Hematopoietic multipotent progenitor cell treated with erythropoietin and hydrocortisone succinate and interleukin-3 and kit ligand, for 15 days (in vitro differentiated cells): ENCODE data around the gene MAPK8IP1.

Experiments used
- DNase-seq: peaks from one replicate; pipeline ENCODE4 v3.0.0-alpha.2; 2015; ENCODE audit warnings: low spot score

The MAPK8IP1 gene

DNA sequence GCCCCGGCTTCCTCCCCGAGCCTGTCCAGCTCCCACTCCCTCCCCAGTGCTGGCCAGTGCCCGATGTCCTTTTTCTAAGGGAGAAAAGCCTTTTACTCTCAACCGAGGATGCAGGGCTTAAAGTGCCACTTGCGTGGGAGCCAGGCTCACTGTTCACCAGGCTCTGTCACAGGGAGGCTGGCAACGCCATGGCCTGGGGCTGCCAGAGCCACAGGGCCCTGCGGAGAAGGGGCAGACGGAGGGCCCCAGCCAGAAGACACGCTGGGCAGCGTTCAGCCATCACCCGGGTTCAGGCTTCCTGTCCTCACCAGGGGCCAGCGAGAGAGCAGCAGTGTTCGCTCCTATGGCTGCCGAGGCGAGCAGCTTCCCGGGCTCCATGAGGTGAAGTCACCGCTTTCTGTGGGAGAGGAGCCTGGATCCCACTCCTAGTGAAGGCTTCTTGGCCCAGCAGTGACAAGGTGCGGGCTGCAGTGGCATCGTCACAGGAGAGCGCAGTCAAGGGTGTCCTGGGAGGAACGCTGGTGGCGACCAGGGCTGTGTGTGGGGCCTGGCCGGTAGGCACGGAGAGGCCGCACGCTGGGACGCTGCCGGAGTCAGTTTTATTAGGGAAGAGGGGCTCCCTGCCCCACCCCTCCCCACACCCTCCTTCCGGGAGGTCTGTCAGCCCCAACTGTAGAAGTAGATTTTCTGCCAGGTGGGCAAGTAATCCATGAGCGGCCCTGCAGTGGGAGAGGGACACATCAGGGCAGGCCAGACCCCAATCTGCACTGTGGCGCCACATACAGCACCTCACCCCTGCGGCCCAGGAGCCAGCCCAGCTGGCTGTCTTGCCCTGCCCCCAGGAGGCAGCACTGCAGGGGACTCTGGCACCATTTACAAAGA lies 24.4 kb downstream of the MAPK8IP1 start:
- DNase-seq, result no peak

DNA sequence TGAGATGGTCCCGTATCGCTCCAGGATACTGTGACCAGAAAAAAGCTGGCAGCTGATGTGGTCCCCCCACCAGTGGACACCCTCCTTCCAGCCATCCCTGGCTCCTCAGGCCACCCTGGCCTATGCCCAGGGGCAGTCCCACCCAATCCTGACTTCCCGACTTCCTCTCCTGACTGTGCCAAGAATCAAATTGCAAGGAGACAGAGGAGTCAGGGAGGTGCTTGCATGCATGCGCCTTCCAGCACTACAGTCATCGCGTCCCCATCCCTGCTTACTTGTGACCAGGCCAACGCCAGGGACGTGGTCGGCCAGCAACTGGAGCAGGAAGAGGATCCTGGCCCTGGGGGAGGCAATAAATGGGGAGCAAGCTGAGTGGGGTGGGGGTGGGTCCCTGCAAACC lies 25.2 kb downstream of the MAPK8IP1 start:
- no peak for DNase-seq

DNA sequence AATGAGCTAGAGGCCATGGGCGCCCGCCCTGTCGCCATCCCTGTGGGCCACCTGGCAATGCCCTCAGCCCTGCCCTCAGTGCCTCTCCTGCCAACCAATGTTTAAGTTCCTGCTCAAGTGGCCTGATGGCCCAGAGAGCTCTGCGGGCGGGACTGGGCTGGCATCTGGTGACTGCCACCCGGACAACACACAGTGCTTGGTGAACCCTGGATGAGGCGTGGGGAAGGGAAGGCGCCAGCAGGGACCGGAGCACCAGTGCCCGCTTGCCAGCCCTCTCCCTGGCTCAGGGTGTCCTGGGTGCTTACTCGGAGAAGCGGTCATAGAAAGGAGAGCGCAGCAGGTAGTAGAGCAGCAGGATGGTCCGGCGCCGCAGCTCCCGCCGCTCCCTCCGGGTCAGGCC lies 28.1 kb downstream of the MAPK8IP1 start:
- no peak for DNase-seq

DNA sequence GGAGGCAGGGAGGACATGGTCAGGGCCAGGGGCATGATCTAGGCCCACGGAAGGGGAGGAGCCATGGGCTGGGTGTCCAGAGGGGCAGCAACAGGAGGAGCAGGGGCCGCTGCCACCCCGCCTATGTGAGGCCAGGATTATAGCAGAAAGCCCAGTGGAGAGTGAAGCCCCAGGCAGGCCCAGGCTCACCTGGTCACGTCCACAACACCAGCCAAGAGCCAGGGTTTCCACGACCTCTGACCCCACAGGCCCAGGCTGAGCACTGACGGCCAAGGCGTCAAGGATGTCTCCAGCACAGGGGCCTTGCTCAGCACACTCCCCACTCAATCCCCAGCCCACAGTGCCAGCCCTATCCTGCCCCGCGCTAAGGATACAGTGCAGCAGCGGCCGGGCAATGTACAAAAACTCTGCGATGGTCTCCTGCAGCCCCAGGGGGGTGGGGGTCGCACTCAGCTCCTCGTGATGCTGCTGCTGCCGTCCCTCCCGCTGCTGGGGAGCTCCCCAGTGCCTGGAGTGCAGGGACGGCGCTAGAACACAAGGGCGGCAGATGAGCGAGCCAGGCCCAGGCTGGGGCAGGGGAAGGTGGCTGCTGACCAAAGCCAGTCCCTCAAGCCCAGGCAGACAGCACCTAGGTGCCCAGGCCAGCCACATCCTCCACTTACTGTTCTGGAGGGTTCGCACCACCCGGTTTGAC lies 28.6 kb downstream of the MAPK8IP1 start:
- DNase-seq, result no peak

DNA sequence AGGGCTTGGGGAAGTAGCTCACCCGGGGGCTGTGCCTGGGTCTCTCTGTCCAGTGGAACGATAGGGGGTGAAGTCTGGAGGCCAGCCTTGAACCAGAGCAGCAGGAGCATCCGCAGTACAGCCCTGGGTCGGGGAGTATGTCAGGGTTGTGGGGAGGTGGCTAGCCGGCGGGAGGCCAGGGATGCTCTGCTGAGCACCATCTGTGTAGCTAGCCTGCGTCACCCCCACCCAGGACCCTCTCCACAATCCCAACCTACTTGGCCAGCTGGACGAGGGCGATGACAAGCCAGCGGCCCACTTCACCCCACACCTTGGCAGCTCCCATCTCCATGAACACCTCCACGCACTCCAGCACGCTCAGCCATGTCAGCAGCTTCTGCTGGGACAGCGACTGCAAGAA lies 30.0 kb downstream of the MAPK8IP1 start:
- DNase-seq, result no peak

DNA sequence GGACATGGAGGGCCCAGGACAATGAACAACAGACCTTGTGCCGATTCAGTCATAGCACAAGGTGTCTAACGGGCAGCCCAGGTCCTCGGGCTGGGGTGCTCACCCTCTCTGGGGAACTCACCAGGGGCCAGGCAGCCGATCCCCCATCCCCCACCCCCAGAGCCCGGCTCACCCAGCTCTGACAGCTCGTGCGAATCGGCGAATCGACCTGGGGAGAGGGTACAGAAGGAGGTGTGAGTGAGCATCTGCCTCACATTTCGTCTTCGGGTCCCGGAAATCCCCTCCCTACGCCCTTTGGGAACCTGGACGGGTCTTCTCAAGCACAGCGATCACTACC lies 31.8 kb downstream of the MAPK8IP1 start:
- DNase-seq, result no peak

DNA sequence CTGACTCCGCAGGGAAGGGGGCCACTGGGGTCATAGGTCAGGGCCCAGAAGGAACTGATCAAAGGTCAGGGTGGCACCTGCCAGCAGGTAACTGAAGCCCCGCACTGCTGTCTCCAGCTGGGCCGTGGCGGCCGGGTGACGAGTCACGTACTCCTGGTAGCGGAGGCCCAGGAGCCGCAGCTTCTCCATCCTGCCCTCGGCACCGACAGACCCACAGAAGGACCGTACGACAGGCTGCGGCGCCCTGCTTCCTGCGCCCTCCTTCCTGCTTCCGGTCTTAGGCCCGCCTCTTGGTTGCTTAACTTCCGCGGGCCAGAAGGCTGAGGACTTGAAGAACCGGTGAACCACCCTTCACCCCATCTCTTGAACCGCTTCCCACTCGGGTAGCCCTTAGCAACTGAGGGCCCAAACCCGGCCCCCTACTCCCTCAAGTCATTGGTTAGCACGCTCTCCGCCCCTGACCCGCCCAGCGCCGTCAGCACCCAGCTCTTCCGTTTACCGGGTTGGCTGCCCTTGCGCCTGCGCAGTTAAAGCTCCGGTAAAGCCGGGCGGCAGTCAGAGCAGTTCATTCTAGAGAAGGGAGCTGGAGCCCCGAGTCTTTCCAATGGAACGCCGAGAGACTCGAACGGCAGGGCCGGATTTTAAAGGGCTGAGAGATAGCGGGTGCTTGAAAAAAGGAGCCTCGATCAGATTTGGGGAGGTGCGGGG lies 32.3 kb downstream of the MAPK8IP1 start, which contains the start of gene PEX16:
TSS of gene PEX16 (minus strand) at position 255 of the 708 bp plus-strand sequence. CDS start at position 189, 66 bp downstream.
- peak; percentile 96 for DNase-seq

DNA sequence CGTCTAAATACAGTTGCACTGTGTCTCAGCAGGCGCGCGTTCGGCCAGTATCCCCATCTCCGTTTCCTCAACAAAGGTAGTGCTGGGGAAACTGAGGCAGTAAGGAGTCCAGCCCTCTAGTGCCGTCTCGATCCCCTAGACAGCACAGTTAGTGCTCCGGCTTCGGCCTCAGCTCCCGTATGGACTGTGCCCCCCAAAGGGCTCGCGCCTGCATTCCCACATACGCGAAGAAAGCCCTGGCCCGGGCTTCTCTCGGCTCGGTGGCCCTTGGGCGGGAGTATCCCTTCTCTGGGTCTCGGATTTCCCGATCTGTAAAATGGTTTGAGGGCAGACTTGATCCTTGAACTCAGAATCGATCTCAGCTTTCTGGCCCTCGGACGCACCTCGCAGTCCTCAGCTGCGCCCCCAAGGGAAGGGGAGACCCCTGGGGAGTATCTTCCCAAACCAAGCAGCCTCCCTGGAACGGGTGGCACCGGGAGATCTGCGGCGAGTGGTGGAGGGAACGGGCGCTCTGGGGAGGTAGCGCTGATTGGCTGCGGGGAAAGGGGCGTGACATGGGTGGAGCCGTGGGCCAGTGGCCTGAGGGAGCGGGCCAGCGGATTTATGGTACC lies 33.0 kb downstream of the MAPK8IP1 start:
- peak; percentile 62 for DNase-seq

DNA sequence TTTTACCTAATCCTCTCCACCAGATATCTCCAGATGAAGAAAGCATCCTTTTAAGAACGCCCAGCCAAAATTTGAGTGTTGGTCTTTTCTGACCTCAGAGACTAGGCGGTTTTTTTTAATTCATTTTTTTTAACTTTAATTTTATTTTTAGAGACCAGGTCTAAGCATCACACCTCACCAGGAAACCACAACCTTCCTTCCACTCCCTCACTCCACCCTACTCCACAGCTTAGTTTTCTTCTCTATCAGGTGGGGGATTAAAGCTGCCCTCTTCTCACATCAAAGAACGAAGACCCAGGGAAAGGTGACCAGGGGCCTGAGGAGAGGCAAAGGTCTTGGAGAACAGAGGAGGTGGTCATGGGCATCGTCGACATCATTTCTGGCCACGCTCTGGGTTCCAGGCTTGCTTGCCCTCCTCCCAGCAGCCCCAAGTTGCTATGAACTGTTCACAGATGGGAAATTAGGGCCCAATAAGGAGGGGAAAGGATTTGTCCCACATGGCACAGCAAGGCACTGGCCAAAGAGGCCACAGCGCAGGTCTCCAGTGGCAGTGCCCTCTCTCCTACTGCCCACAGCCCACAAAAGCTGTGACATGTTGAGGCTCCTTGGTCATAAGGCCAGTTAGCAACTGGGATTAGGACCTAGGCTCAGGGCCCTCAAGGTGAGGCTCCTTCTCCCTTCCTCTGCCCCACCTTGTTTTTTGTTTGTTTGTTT lies 33.7 kb downstream of the MAPK8IP1 start:
- DNase-seq, result no peak

DNA sequence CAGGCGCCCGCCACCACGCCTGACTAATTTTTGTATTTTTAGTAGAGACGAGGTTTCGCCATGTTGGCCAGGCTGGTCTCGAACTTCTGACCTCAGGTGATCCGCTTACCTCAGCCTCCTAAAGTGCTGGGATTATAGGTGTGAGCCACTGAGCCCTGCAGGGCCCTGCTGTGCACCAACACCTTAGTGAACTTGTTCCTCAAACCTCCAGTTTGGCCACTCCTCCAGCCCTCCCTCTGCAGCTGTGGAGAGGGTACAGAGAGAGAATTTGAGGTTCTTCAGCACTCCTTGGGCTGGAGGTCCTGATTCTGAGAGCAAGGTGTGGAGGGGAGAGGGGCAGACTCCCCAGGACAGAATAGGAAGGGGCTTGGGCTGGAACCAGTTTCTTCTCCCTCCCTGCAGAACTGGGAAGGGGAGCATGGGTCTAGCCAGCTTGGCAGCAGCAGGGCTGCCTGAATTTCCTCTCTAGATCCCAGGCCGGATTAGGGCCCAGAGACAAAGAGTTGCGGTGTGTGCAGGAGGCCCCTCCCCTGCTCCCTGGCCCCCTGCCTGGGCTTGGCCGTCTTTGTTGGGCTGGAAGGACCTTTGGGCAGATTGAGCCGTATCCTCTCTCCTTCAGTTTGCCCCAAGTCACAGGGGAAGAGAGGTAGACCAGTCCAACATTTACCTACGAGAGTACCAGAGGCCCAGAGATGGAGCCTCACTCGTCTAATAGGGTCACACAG lies 34.5 kb downstream of the MAPK8IP1 start:
- no peak for DNase-seq

DNA sequence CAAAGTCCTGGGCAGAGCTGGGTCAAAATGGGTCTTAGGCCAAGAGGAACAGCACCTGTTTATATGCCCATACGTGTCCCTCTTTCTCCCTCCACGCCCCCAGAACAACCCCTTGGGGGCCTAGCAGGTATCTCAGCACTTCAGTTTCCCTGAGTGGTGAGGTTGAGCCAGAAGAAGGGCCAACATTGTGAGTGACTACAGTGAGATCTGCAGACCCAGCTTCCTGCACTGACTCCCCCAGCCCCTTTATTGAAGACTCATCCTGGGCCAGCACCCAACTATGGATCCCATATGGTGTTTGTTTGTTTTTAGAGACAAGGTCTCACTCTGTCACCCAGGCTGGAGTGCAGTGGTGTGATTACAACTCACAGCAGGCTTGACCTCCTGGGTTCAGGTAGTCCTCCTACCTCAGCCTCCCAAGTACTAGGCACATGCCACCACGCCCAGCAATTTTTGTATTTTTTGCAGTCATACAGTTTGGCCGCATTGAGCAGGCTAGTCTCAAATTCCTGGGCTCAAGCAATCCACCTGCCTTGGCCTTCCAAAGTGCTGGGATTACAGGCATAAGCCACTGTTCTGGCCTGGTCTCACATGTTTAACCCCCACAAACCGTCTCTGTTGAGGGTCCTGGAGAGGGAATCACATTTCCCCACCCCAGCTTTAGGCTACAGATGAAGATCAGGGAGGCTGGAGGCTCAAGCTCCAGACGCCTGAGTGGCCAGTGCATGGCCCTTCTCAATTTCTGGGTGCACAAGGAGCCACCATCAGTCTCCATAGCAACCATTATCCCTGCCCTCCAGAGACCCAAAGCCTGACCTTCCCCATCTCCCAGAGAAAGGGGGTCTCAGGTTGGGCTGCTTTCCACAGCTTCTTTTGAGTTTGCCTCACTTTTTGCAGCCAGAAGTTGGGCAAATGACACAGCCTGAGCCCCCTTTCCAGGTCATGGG lies 35.4 kb downstream of the MAPK8IP1 start:
- no peak for DNase-seq

DNA sequence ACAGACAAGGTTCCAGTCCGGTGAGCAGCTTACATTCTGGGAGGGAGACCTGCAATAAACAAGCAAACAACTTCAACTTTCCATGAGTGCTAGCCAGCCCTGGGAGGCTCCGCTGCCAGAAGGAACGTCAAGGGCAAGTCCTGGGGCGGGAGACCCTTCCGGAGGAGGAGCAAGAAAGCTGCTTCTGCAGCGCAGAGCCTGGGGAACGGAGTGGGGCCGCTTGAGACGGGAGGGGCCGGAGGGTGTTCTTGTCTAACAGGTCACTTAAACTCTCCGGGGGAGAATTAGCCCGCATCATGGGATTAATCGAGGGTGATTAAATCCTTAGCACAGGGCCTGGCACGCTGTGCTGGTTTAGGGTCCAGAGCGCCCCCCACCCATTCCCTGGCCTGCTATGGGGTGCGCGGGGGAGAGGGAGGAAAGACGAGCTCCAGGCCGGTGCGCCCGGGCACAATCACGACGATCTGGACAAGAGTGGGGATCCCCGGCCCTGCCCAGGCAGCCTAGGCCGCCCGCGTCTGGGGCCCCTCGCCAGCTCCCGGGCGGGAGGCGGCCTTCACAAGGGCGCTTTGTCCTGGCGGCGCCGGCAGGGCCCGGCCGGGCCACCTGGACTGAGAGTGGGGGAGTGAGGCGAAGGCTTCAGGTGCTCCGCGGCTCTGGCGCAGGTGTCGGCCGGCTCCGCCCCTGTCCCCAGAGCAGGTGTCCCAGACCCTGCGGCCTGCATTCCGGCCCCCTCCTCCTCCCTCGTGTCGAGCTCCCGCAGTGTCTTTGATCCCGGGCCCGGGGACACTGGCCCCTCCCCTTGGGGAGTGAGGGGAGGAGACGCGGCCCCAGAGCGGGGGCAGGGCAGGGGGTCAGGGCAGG lies 36.3 kb downstream of the MAPK8IP1 start:
- no peak for DNase-seq

DNA sequence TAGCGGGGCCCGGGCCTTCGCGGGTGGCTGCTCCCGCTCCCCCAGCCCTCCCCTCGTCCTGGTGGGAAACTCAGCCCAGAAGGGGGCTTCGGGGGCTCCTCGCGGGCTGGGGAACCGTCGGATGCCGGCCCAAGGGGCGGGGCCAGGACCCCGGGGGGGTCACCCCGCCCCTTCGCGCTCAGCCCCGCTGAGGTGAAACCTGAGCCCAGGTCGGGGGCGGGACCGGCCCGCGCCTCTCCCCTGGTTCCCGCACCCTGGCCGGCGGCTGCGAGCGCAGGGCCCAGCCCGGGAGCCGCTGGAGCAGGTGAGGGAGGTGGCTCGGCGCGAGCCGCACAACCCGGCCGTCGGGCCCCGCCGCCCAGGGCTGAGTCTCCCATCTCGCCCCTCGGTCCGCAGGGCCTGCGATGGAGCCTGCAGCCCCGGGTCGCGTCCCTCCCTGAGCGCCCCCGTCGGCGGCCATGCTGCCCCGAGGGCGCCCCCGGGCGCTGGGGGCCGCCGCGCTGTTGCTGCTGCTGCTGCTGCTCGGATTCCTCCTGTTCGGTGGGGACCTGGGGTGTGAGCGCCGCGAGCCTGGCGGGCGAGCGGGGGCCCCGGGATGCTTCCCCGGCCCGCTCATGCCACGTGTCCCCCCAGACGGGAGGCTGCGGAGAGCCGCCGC lies 37.1 kb downstream of the MAPK8IP1 start, which contains the start of gene LARGE2:
TSS of gene LARGE2 (plus strand) at position 232 of the 658 bp plus-strand sequence. CDS start at position 459, 227 bp downstream.
- no peak for DNase-seq

DNA sequence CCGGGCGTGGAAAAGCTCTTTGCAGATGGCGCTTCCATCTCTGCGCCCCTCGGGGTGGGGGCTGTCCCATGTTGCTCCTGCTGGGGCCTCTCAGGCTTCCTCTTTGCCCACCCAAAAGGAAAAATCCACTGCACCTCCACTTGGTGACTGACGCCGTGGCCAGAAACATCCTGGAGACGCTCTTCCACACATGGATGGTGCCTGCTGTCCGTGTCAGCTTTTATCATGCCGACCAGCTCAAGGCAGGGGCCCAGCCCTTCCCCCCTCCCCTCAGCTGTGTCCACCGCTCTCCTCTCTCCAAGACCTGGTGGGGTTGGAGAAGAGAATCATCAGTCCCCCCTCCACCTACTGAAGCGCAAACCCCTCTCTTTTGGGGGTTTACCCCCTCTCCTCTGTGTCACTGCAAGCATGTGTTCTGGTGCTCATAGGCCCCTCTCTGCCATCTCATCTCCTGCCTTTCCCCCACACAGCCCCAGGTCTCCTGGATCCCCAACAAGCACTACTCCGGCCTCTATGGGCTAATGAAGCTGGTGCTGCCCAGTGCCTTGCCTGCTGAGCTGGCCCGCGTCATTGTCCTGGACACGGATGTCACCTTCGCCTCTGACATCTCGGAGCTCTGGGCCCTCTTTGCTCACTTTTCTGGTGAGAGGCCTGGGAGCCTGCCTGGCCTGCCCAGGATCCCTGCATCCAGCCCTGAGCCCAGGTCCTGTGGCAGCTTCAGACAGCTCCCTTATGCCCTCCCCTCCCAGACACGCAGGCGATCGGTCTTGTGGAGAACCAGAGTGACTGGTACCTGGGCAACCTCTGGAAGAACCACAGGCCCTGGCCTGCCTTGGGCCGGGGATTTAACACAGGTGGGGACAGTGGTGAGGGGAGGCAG lies 38.8 kb downstream of the MAPK8IP1 start:
- no peak for DNase-seq

DNA sequence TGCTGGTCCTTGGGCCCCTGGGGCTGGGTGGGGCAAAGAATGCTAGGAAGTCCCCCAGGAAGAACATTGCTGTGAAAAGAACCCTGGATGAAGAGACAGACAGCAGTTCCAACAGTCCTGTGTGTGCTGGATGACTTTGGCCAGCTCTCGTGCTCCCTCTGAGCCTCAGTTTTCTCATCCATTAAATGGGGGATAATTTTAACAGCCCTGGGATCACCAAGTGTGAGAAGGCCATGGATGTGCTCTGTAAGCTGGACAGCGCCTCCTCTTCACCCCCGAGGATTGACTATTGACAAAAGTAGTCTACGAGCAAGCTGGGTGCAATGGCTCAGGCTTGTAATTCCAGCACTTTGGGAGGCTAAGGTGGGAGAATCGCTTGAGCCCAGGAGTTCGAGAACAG lies 39.5 kb downstream of the MAPK8IP1 start:
- no peak for DNase-seq

DNA sequence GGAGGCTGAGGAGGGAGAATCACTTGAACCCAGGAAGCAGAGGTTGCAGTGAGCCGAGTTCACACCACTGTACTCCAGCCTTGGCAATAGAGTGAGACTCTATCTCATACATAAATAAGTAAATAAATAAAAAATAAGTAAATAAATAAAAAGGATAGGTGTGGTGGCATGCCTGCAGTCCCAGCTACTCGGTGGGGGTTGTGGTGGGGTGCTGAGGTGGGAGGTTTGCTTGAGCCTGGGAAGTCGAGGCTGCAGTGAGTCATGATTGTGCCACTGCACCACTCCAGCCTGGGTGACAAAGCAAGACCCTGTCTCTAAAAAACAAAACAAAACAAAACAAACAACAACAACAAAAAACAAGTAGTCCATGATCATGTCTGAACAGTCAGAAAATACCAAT lies 40.1 kb downstream of the MAPK8IP1 start:
- no peak for DNase-seq

DNA sequence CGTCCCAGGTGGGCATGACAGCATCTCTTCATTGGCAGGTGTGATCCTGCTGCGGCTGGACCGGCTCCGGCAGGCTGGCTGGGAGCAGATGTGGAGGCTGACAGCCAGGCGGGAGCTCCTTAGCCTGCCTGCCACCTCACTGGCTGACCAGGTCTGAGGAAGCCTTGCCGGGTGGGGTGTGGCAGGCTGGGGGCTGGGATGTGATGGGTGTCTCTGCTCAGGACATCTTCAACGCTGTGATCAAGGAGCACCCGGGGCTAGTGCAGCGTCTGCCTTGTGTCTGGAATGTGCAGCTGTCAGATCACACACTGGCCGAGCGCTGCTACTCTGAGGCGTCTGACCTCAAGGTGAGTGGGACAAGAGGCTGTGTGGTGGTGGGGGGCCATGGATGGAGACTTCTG lies 40.5 kb downstream of the MAPK8IP1 start:
- no peak for DNase-seq
